Activated CD8-positive, alpha-beta T cell treated with anti-CD3 and anti-CD28 coated beads for 36 hours (primary cell): ENCODE data around the gene PACRGL. TPM values are rescaled to one million over a fixed set of nuclear protein-coding genes. Genes with fewer than 3 reads are reported as not detected.

ENCODE experiments used
- ATAC-seq: fragments of 200-7000 bp; cut with Tn5 transposase; one replicate; pipeline ENCODE4 v1.10.0; 2021; ENCODE audit warnings: mild to moderate bottlenecking, moderate library complexity
- CTCF ChIA-PET: fragments of 350-600 bp; sonication (Branson Sonifier 250); formaldehyde crosslinking; loops from one replicate; lab custom pipeline; 2021; ENCODE audit warnings: antibody characterized with exemption; lab: Charles Lee
- POLR2A ChIA-PET: fragments of 350-600 bp; sonication (Branson Sonifier 250); formaldehyde crosslinking; loops from one replicate; lab custom pipeline; 2021; ENCODE audit warnings: antibody characterized with exemption; lab: Charles Lee
- DNase-seq: peaks from one replicate; pipeline ENCODE4 v3.0.0-alpha.2; 2020
- H3K27ac Mint-ChIP-seq: one replicate; pipeline ENCODE4 v1.8.0; 2021; ENCODE audit warnings: mild to moderate bottlenecking, mixed read lengths
- H3K27me3 Mint-ChIP-seq: one replicate; pipeline ENCODE4 v1.8.0; 2021; ENCODE audit warnings: mixed read lengths
- H3K36me3 Mint-ChIP-seq: one replicate; pipeline ENCODE4 v1.8.0; 2021; ENCODE audit warnings: low read depth, mixed read lengths
- H3K4me1 Mint-ChIP-seq: one replicate; pipeline ENCODE4 v1.8.0; 2021; ENCODE audit warnings: low read depth, mixed read lengths
- H3K4me3 Mint-ChIP-seq: one replicate; pipeline ENCODE4 v1.8.0; 2021; ENCODE audit warnings: mild to moderate bottlenecking, moderate library complexity, mixed read lengths
- H3K9me3 Mint-ChIP-seq: one replicate; pipeline ENCODE4 v1.8.0; 2021; ENCODE audit warnings: mixed read lengths
- CTCF ChIP-seq: fragments of 200-600 bp; IDR thresholded peaks from one replicate; pipeline ENCODE4 v1.8.0; 2022; ENCODE audit warnings: antibody characterized with exemption, mild to moderate bottlenecking
- intact Hi-C: fragments of 100-400 bp; cut with micrococcal nuclease; formaldehyde crosslinking; loops from one replicate; pipeline ENCODE4 v1.10.0; 2022
- total RNA-seq, 2 experiments: library from RNA; stranded (reverse); gene quantifications; one replicate each; pipeline ENCODE4 v1.2.3, GENCODE V29; 2021

Gene PACRGL
- total RNA-seq, 2 experiments from 2014 or later = 13.0 to 14.0 TPM

DNA sequence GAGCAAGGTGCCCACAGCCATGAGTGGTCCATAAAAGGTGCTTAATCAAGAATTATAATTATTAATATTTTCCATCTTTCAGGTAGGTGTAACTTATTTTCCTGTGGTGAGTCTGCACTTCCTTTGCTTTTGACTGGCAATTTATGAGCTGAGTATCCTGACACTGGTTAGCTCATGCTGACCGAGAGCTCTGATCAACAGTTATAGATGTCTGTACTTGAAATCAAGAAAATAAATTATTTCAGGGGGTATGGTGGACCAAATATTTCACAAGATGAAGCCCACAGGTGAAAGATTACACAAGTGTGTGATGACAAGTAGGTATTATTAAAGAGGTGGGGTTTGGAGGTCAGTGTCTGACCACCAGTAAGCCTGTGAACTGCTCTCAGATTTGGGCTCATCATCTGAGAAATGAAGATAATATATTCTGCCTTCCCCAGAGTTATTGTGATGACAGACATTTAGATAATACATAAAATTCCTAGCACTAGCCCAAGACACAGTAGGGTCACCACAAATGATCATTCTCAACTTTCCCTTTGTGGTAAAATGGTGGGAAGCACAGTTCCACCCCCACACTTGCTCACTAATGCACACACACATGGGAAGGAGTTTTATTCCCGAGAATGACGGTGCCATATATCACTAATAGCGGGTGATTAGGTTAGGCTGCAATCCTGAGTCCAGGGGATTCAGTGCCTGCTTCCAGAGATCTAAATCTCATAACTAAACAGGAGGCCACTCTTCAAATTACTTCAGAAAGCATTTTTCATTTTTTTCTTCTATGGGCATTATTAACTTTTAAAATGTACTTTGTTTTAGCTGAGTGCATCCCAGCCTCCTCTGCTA lies 34.0 kb upstream of the PACRGL start:
- DNase-seq (no peak), ATAC-seq (no peak)
- H3K4me3 Mint-ChIP-seq = no peak overlapping the region
- no peaks in the 10 kb centered on the region for H3K9me3 Mint-ChIP-seq
- intact Hi-C loops = no loop called here
- H3K27ac Mint-ChIP-seq = no peak overlapping the region
- ChIA-PET CTCF (no interaction called here), POLR2A (no interaction called here)
- peaks cover 3% of the 10 kb centered on the region for H3K27me3 Mint-ChIP-seq
- TF ChIP-seq CTCF = no peak
- H3K4me1 Mint-ChIP-seq = peaks cover 3% of the 10 kb centered on the region
- no peaks in the 10 kb centered on the region for H3K36me3 Mint-ChIP-seq

DNA sequence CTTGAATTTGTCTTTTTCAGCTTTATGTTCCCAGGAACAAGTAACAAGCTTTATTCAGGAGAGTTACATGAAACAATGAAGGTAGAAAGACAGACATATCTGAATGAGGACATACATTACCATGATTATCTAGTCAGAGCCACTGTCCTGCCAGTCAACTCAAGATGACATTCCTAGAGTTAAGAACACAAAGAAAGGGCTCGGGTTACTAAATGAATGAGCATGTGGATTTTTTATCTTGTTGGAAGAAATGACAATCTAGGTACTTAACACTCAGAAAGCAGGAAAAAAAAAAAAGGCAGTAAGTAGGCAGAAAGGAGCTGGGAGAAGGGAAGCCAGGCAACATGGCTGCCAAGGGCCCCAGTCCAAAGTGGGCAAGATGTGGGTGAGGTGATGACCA lies 28.0 kb upstream of the PACRGL start:
- TF ChIP-seq CTCF = no peak
- ATAC-seq (no peak), DNase-seq (no peak)
- intact Hi-C loops = no loop called here
- no peaks in the 10 kb centered on the region for H3K36me3 Mint-ChIP-seq
- H3K9me3 Mint-ChIP-seq = no peaks in the 10 kb centered on the region
- H3K27ac Mint-ChIP-seq = no peak overlapping the region
- CTCF ChIA-PET = no interaction called here
- peaks cover 7% of the 10 kb centered on the region for H3K27me3 Mint-ChIP-seq
- H3K4me1 Mint-ChIP-seq = no peaks in the 10 kb centered on the region
- POLR2A ChIA-PET = interaction anchor here (0.6 kb wide), 1 partner anchor 240 kb away, joined by 3 read pairs; no protein-coding TSS in a partner anchor
- no peak overlapping the region for H3K4me3 Mint-ChIP-seq

GRCh38 chr4:20675786-20676185 lies 24.5 kb upstream of the PACRGL start:
- H3K27ac Mint-ChIP-seq = no peak overlapping the region
- CTCF ChIA-PET = interaction anchor here (2.4 kb wide), 1 partner anchor 9 kb away, joined by 8 read pairs; no protein-coding TSS in a partner anchor

DNA sequence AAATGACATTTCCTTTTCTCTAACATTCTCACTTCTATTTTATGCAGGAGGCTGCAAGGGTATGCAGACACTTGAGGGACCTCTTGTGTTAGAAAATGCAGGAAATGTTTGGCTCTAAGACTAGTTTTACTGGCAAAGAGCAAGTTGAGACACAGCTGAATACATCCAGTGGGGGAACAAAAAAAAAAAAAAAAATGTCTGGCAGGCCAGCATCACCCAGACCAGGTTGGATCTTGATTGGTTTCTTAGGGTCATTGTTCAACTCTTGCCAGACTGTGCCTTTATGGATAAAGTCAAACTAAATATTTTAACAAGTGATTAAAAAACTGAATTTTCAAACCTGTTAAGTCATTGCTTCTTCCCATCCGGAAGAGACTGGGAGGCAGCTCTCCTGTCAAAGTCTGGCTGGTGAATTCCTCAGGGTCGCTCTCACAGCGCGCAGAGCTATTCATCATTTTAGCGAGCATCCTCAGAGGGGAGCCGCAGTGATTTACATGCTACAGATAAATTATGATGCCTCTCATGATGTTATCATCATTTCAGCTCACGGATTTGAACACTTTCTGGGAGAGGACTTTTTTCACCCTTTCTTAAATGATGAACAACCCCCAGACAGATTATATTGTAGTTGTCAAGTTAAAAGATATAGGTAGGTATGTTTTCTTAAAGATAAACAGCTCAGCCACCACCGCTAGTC lies 23.6 kb upstream of the PACRGL start:
- TF ChIP-seq CTCF = no peak
- POLR2A ChIA-PET = no interaction called here
- intact Hi-C loops = no loop called here
- Mint-ChIP-seq H3K4me1 (no peaks in the 10 kb centered on the region), H3K27ac (no peak overlapping the region), H3K27me3 (peaks cover 11% of the 10 kb centered on the region), H3K9me3 (no peaks in the 10 kb centered on the region), H3K36me3 (no peaks in the 10 kb centered on the region), H3K4me3 (no peak overlapping the region)
- ATAC-seq (no peak), DNase-seq (no peak)
- CTCF ChIA-PET = interaction anchor here (1.1 to 2.4 kb wide), 2 partner anchors 8 to 136 kb away, joined by 3 to 8 read pairs; no protein-coding TSS in a partner anchor

More at GRCh38 chr4:20675786-20676185, 24.5 kb upstream of the PACRGL start:
- POLR2A ChIA-PET = no interaction called here
- no peak for TF ChIP-seq CTCF
- ATAC-seq (no peak), DNase-seq (no peak)
- H3K9me3 Mint-ChIP-seq = no peaks in the 10 kb centered on the region
- H3K36me3 Mint-ChIP-seq = no peaks in the 10 kb centered on the region
- H3K4me3 Mint-ChIP-seq = no peak overlapping the region
- intact Hi-C loops = no loop called here
- H3K27me3 Mint-ChIP-seq = peaks cover 11% of the 10 kb centered on the region
- no peaks in the 10 kb centered on the region for H3K4me1 Mint-ChIP-seq

- Mint-ChIP-seq H3K27me3 (peaks cover 6% of the 10 kb centered on the region), H3K27ac (no peak overlapping the region), H3K4me3 (no peak overlapping the region), H3K4me1 (no peaks in the 10 kb centered on the region), H3K36me3 (no peaks in the 10 kb centered on the region), H3K9me3 (no peaks in the 10 kb centered on the region)
- ChIA-PET CTCF (no interaction called here), POLR2A (no interaction called here)
- intact Hi-C loops = no loop called here
- DNase-seq = no peak
- ATAC-seq = no peak
- no peak for TF ChIP-seq CTCF
These were observed 21.9 kb upstream of the PACRGL start for GRCh38 chr4:20678400-20678799.
